Neuronal stem cell (in vitro differentiated cells): ENCODE measurements around the gene PAPPA2.

Experiments used
- DNase-seq: peaks from one replicate; pipeline ENCODE4 v3.0.0-alpha.2; 2013; ENCODE audit warnings: low spot score
- H2AFZ ChIP-seq: one replicate; pipeline ENCODE4 v1.6.1; 2013; ENCODE audit warnings: mild to moderate bottlenecking, low read length, inconsistent platforms
- H2AK5ac ChIP-seq: 2 replicates; pipeline ENCODE4 v1.6.1; 2013; ENCODE audit warnings: low read depth, mild to moderate bottlenecking, inconsistent platforms, low read length, moderate library complexity, mixed read lengths
- H2BK120ac ChIP-seq: 2 replicates; pipeline ENCODE4 v1.6.1; 2013; ENCODE audit warnings: low read depth, mild to moderate bottlenecking, inconsistent platforms, low read length, moderate library complexity, mixed read lengths
- H2BK12ac ChIP-seq: one replicate; pipeline ENCODE4 v1.6.1; 2013; ENCODE audit warnings: low read length, inconsistent platforms
- H2BK15ac ChIP-seq: 2 replicates; pipeline ENCODE4 v1.6.1; 2013; ENCODE audit warnings: mild to moderate bottlenecking, low read length, inconsistent platforms, mixed read lengths
- H2BK5ac ChIP-seq: one replicate; pipeline ENCODE4 v1.6.1; 2013; ENCODE audit warnings: inconsistent platforms, mild to moderate bottlenecking, low read length, moderate library complexity
- H3K14ac ChIP-seq: one replicate; pipeline ENCODE4 v1.6.1; 2013; ENCODE audit warnings: low read length, inconsistent platforms
- H3K18ac ChIP-seq: 2 replicates; pipeline ENCODE4 v1.6.1; 2013; ENCODE audit warnings: low read length, inconsistent platforms
- H3K23ac ChIP-seq: 2 replicates; pipeline ENCODE4 v1.6.1; 2013; ENCODE audit warnings: low read depth, mild to moderate bottlenecking, mixed read lengths, low read length, inconsistent platforms; ENCODE audit not compliant: poor library complexity
- H3K27ac ChIP-seq: replicated peaks from 3 replicates; pipeline ENCODE4 v1.5.1; 2013; ENCODE audit warnings: low read length, inconsistent platforms
- H3K27me3 ChIP-seq, 3 experiments: 2 replicates each; pipeline ENCODE4 v1.6.1; 2013; ENCODE audit warnings: low read length in 3 of 3, mild to moderate bottlenecking in 2 of 3, inconsistent platforms in 1 of 3, low read depth in 1 of 3, mixed read lengths in 1 of 3, moderate library complexity in 1 of 3; ENCODE audit not compliant: control insufficient read depth in 3 of 3, insufficient read depth in 3 of 3
- H3K36me3 ChIP-seq, 2 donors: replicated peaks in 1 of 2; 2 replicates each; pipeline ENCODE4 v1.6.1; 2013; ENCODE audit warnings: low read length in 2 of 2; ENCODE audit not compliant: control insufficient read depth in 2 of 2, insufficient read depth in 2 of 2
- H3K4ac ChIP-seq: 2 replicates; pipeline ENCODE4 v1.6.1; 2013; ENCODE audit warnings: inconsistent platforms, mild to moderate bottlenecking, low read length, moderate library complexity
- H3K4me1 ChIP-seq, 2 donors: 1 replicate in 1 of 2; 2 replicates in 1 of 2; pipeline ENCODE4 v1.6.1; 2013; ENCODE audit warnings: low read length in 2 of 2, low read depth in 1 of 2; ENCODE audit not compliant: control insufficient read depth in 2 of 2, insufficient read depth in 1 of 2
- H3K4me2 ChIP-seq: one replicate; pipeline ENCODE4 v1.6.1; 2013; ENCODE audit warnings: mild to moderate bottlenecking, low read length, inconsistent platforms; ENCODE audit not compliant: insufficient read depth, poor library complexity, severe bottlenecking
- H3K4me3 ChIP-seq, 2 donors: 2 replicates each; pipeline ENCODE4 v1.5.1; 2013; ENCODE audit warnings: low read length in 2 of 2, mild to moderate bottlenecking in 2 of 2, inconsistent platforms in 1 of 2, moderate library complexity in 1 of 2
- H3K79me1 ChIP-seq: one replicate; pipeline ENCODE4 v1.6.1; 2013; ENCODE audit warnings: low read depth, mild to moderate bottlenecking, inconsistent platforms, low read length, moderate library complexity
- H3K9ac ChIP-seq: one replicate; pipeline ENCODE4 v1.6.1; 2013; ENCODE audit warnings: mild to moderate bottlenecking, low read depth, low read length, inconsistent platforms; ENCODE audit not compliant: poor library complexity
- H3K9me3 ChIP-seq, 2 donors: replicated peaks in 1 of 2; 2 replicates each; pipeline versions ENCODE3 to v1.6.1; 2013; ENCODE audit warnings: low read length in 2 of 2, mild to moderate bottlenecking in 2 of 2, inconsistent platforms in 1 of 2, low read depth in 1 of 2, mixed read lengths in 1 of 2, moderate library complexity in 1 of 2; ENCODE audit not compliant: control insufficient read depth in 2 of 2, insufficient read depth in 1 of 2
- H4K8ac ChIP-seq: one replicate; pipeline ENCODE4 v1.6.1; 2013; ENCODE audit warnings: low read depth, mild to moderate bottlenecking, inconsistent platforms, low read length, moderate library complexity
- H4K91ac ChIP-seq: one replicate; pipeline ENCODE4 v1.6.1; 2013; ENCODE audit warnings: low read length, low read depth, mild to moderate bottlenecking, inconsistent platforms; ENCODE audit not compliant: poor library complexity
- WGBS, 2 donors: extraction: QIAGEN DNeasy Blood & Tissue Kit; methylation state at CpG; one replicate each; pipeline ENCODE4 v1.1.7; 2013; ENCODE audit warnings: missing lambda C conversion rate in 2 of 2, mixed read lengths in 1 of 2; ENCODE audit not compliant: insufficient read length in 2 of 2, insufficient replicate concordance in 1 of 2; ENCODE audit errors: extremely low coverage in 2 of 2; 5-methylcytosine and 5-hydroxymethylcytosine counted together

Gene PAPPA2

GRCh38 chr1:176837708-176838107 lies 374.7 kb downstream of the PAPPA2 start:
- H2AFZ ChIP-seq, result no peak overlapping the region
- no CpG with 5 or more reads among the region's 2 CpGs for WGBS, 2 donors
- H2BK12ac ChIP-seq, result no peak overlapping the region
- no peaks in the 10 kb centered on the region for H3K27me3 ChIP-seq
- no peaks in the 10 kb centered on the region for H3K9me3 ChIP-seq
- no peak overlapping the region for H3K14ac ChIP-seq
- H3K36me3 ChIP-seq, result no peaks in the 10 kb centered on the region
- DNase-seq, result no peak
- no peak overlapping the region for H3K18ac ChIP-seq
- H3K4me3 ChIP-seq, result no peak overlapping the region
- no peak overlapping the region for H3K27ac ChIP-seq
- H3K4ac ChIP-seq, result no peak overlapping the region
- no peak overlapping the region for H4K91ac ChIP-seq
- H2BK120ac ChIP-seq, result no peak overlapping the region
- H3K4me1 ChIP-seq, result peaks cover 0 to 2% of the 10 kb centered on the region in 2 donors
- H3K4me2 ChIP-seq, result no peak overlapping the region
- H3K23ac ChIP-seq, result no peak overlapping the region
- H2BK5ac ChIP-seq, result no peak overlapping the region
- no peak overlapping the region for H2AK5ac ChIP-seq
- H4K8ac ChIP-seq, result no peak overlapping the region
- H2BK15ac ChIP-seq, result no peak overlapping the region
- H3K9ac ChIP-seq, result no peak overlapping the region
- no peaks in the 10 kb centered on the region for H3K79me1 ChIP-seq

DNA sequence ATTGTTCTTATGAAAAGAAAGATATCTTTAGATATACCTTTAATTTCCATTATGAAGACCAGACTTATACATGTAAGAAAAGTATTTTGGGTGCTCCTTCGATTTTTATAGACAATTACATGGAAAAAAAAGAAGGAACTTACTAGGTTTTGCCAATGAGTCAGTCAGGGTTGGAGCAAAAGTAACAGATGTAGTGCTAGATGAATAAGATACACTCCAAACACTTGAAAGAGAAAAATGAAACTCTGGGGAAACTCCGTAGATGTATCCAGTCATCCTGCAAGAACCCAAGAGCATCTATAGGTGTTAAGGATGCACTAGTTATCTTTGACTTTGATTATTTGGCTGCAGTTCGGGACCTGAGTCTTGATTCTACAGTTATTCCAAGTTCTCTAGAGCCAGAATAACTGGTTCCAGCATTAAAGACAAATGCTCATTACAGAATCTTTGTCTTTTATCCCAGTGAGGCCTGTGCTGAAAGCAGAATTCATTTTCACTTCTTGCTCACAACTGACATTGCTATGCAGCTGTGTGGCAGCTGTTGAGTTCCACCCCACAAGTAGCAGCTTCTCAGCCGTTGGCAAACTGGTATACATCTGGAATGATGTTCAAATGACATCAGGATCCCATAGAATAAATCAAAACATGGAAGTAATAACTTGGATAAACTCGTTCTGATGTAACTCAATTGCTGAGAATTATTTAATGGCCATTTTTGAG lies 375.5 kb downstream of the PAPPA2 start:
- Histone ChIP-seq H3K9me3 (no peaks in the 10 kb centered on the region), H3K14ac (no peak overlapping the region), H3K9ac (no peak overlapping the region), H3K27me3 (no peaks in the 10 kb centered on the region), H2BK120ac (no peak overlapping the region), H4K91ac (no peak overlapping the region), H3K18ac (no peak overlapping the region), H3K36me3 (no peaks in the 10 kb centered on the region), H2BK12ac (no peak overlapping the region), H2BK15ac (no peak overlapping the region), H3K4ac (no peak overlapping the region), H4K8ac (no peak overlapping the region), H2BK5ac (no peak overlapping the region), H3K23ac (no peak overlapping the region), H2AFZ (no peak overlapping the region), H2AK5ac (no peak overlapping the region), H3K4me1 (peaks cover 0 to 2% of the 10 kb centered on the region in 2 donors), H3K4me3 (no peak overlapping the region), H3K4me2 (no peak overlapping the region), H3K79me1 (no peaks in the 10 kb centered on the region), H3K27ac (no peak overlapping the region)
- no peak for DNase-seq
- WGBS, 2 donors, result no CpG with 5 or more reads among the region's 5 CpGs

GRCh38 chr1:176839216-176839615 lies 376.2 kb downstream of the PAPPA2 start:
- Histone ChIP-seq H3K27me3 (no peaks in the 10 kb centered on the region), H3K4ac (no peak overlapping the region), H3K4me1 (peaks cover 0 to 2% of the 10 kb centered on the region in 2 donors), H3K36me3 (no peaks in the 10 kb centered on the region), H2AK5ac (no peak overlapping the region), H4K91ac (no peak overlapping the region), H4K8ac (no peak overlapping the region), H3K18ac (no peak overlapping the region), H3K27ac (no peak overlapping the region), H3K14ac (no peak overlapping the region), H3K23ac (no peak overlapping the region), H3K9ac (no peak overlapping the region), H2BK12ac (no peak overlapping the region), H3K79me1 (no peaks in the 10 kb centered on the region), H3K4me2 (no peak overlapping the region), H2AFZ (no peak overlapping the region), H2BK5ac (no peak overlapping the region), H3K4me3 (no peak overlapping the region), H2BK15ac (no peak overlapping the region), H2BK120ac (no peak overlapping the region), H3K9me3 (no peaks in the 10 kb centered on the region)
- DNase-seq, result no peak
- no CpG with 5 or more reads among the region's 4 CpGs for WGBS, 2 donors

GRCh38 chr1:176841238-176841637 lies 378.3 kb downstream of the PAPPA2 start:
- Histone ChIP-seq H3K9ac (no peak overlapping the region), H4K8ac (no peak overlapping the region), H3K27ac (no peak overlapping the region), H4K91ac (no peak overlapping the region), H3K4me2 (no peak overlapping the region), H2AK5ac (no peak overlapping the region), H2BK12ac (no peak overlapping the region), H2BK120ac (no peak overlapping the region), H2BK15ac (no peak overlapping the region), H3K4me3 (no peak overlapping the region), H3K18ac (no peak overlapping the region), H3K23ac (no peak overlapping the region), H3K14ac (no peak overlapping the region), H3K4ac (no peak overlapping the region), H3K27me3 (no peaks in the 10 kb centered on the region), H2BK5ac (no peak overlapping the region), H2AFZ (no peak overlapping the region), H3K36me3 (no peaks in the 10 kb centered on the region), H3K4me1 (peaks cover 0 to 2% of the 10 kb centered on the region in 2 donors), H3K79me1 (no peaks in the 10 kb centered on the region), H3K9me3 (no peaks in the 10 kb centered on the region)
- WGBS, 2 donors, result no CpG with 5 or more reads among the region's 2 CpGs
- DNase-seq, result no peak
